ENCODE results near the gene CEBPZ. TPM values are rescaled to one million over a fixed set of nuclear protein-coding genes. Genes with fewer than 3 reads are reported as not detected.

Gene CEBPZ, protein sequence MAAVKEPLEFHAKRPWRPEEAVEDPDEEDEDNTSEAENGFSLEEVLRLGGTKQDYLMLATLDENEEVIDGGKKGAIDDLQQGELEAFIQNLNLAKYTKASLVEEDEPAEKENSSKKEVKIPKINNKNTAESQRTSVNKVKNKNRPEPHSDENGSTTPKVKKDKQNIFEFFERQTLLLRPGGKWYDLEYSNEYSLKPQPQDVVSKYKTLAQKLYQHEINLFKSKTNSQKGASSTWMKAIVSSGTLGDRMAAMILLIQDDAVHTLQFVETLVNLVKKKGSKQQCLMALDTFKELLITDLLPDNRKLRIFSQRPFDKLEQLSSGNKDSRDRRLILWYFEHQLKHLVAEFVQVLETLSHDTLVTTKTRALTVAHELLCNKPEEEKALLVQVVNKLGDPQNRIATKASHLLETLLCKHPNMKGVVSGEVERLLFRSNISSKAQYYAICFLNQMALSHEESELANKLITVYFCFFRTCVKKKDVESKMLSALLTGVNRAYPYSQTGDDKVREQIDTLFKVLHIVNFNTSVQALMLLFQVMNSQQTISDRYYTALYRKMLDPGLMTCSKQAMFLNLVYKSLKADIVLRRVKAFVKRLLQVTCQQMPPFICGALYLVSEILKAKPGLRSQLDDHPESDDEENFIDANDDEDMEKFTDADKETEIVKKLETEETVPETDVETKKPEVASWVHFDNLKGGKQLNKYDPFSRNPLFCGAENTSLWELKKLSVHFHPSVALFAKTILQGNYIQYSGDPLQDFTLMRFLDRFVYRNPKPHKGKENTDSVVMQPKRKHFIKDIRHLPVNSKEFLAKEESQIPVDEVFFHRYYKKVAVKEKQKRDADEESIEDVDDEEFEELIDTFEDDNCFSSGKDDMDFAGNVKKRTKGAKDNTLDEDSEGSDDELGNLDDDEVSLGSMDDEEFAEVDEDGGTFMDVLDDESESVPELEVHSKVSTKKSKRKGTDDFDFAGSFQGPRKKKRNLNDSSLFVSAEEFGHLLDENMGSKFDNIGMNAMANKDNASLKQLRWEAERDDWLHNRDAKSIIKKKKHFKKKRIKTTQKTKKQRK
- total RNA-seq = 10 to 100 TPM; 53.5 to 56.9 TPM

DNA sequence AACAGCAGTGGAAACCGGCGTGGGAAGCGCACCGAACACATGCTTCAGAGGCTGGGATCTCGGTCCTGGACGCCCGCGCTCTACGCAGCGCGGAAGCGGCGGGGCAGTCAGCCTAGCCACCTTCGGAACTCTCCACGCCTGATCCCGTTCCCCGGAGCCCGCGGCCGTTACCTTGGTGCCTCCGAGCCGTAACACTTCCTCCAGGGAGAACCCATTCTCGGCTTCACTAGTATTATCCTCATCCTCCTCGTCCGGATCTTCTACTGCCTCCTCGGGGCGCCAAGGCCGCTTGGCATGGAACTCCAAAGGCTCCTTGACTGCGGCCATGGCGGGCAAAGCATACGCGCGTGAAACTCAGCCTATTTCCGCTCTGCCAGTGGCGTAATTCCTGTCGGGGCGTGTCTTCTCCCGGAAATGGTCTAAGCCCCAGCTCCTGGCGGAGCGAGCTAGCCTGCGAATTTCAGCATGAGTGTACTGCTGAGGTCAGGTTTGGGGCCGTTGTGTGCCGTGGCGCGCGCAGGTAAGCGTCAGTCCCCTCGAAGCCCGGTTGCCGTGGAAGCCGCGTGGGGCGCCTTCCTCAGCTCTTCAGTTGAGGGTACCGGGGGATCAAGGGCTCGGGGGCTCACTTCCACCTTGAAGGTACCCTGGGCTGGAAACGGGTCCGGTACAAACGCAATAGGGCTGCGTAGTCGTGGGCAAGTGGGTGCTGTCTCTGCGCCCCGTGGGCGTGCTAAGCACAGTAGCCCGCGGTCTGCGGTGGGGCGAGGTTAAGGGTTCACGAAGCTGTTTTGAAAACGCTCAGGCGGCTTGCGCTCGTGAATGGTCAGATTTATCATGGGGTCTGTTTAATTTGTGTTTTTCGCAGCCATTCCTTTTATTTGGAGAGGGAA lies at the start of gene CEBPZ, which contains the start of gene NDUFAF7:
TSS of gene CEBPZ (minus strand) at position 356 of the 890 bp plus-strand sequence. CDS start at position 327, 29 bp downstream.
TSS of gene NDUFAF7 (plus strand) at position 418 of the 890 bp plus-strand sequence. CDS start at position 466, 48 bp downstream.
- H3K4me3 Mint-ChIP-seq = no peak within 1 kb of the TSS
- peaks cover 29% of the 10 kb centered on the region for H3K4me1 Mint-ChIP-seq
- POLR2A ChIA-PET = no interaction called here
- H3K27me3 Mint-ChIP-seq = no peaks in the 10 kb centered on the region
- DNase-seq = peak; percentile 91
- peaks cover 3% of the 10 kb centered on the region for H3K9me3 Mint-ChIP-seq
- H3K27ac Mint-ChIP-seq = no peak within 1 kb of the TSS
- H3K36me3 Mint-ChIP-seq (ENCODE audit: low read depth) = peaks cover 28% of the 10 kb centered on the region
- CTCF ChIA-PET = interaction anchor here (0.9 to 1.4 kb wide), 4 partner anchors 14 to 120 kb away, joined by 3 to 6 read pairs (median 4); partner anchors contain the start of gene EIF2AK2

DNA sequence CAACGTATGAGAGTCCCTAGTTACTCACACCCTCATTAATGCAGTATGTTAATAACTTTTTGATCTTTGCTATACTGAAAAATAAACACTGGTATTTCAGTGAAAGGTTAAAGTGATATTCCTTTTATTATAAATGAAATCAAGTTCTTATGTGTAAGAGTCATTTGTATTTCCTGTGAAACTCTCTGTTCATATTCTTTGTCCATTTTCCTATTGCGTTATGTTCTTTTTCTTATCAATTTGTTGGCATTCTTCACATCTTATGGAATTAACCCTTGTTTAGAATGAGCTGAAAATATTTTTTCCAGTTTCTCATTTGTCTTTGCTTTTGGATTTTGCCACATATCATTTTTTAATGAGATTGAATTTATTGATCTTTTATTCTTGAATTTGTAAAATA lies 44.9 kb upstream of the CEBPZ start:
- no peaks in the 10 kb centered on the region for H3K9me3 Mint-ChIP-seq
- peaks cover 5% of the 10 kb centered on the region for H3K36me3 Mint-ChIP-seq (ENCODE audit: low read depth)
- no peak overlapping the region for H3K27ac Mint-ChIP-seq
- H3K27me3 Mint-ChIP-seq = no peaks in the 10 kb centered on the region
- H3K4me3 Mint-ChIP-seq = no peak overlapping the region
- CTCF ChIA-PET = no interaction called here
- H3K4me1 Mint-ChIP-seq = no peaks in the 10 kb centered on the region
- POLR2A ChIA-PET = no interaction called here
- DNase-seq = no peak

DNA sequence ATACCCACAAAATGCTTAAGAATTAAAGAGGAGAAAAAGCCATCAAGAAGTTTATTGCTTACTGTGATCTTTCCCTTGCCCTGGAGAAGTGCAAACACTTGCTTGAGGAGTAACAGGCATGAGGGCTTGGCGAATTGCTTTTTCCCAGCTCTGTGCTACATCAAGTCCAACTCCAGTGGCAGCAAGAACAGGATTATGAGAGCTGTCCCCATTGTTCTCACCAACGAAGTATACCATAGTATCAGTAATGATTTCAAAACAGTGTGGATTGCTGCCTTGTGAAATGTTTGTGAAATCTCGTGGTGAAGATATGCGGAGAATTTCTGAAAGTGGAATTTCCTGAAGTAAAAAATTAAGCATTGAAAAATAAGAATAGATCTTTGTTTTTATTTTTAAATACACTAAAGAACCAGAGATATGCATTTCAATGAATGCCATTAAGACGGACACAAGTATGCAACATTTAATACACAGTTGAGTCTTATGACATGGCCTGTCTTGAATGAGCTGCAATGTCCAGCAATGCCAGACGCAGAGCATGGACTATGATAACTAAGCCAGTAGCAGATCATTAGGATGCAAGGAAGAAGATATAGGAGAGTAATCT lies 43.1 kb upstream of the CEBPZ start:
- DNase-seq = no peak
- Mint-ChIP-seq H3K4me1 (no peaks in the 10 kb centered on the region), H3K4me3 (no peak overlapping the region), H3K27me3 (no peaks in the 10 kb centered on the region), H3K27ac (no peak overlapping the region), H3K9me3 (no peaks in the 10 kb centered on the region), H3K36me3 (ENCODE audit: low read depth) (peaks cover 7% of the 10 kb centered on the region)
- CTCF ChIA-PET = no interaction called here
- POLR2A ChIA-PET = interaction anchor here (0.6 kb wide), 1 partner anchor 11 kb away, joined by 3 read pairs; no protein-coding TSS in a partner anchor

DNA sequence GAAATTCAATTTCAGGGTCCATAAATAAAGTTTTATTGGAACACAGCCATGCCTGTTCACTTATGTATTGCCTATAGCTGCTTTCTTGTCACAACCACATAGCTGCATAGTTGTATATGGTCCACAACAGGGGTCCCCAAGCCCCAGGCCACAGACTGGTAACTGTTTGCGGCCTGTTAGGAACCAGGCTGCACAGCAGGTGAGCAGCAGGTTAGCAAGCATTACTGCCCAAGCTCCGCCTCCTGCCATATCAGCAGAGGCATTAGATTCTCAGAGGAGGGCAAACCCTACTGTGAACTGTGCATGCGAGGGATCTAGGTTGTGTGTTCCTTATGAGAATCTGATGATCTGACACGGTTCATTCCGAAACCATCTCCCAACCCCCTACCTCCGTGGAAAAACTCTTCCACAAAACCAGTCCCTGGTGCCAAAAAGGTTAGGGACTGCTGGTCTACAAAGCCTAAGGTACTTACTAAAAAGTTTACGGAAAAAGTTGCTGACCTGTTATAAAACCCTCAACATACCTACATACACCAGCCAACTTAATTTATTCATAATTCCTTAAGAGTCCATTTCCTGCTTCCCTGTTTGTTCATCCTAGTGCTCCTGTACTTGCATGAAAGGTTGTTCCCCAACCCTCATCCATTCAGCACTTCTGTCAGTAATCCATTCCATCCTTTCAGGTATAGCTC lies 40.1 kb upstream of the CEBPZ start:
- no peak overlapping the region for H3K27ac Mint-ChIP-seq
- no peaks in the 10 kb centered on the region for H3K27me3 Mint-ChIP-seq
- H3K4me3 Mint-ChIP-seq = no peak overlapping the region
- peaks cover 18% of the 10 kb centered on the region for H3K36me3 Mint-ChIP-seq (ENCODE audit: low read depth)
- H3K4me1 Mint-ChIP-seq = no peaks in the 10 kb centered on the region
- ChIA-PET POLR2A (no interaction called here), CTCF (no interaction called here)
- no peak for DNase-seq
- H3K9me3 Mint-ChIP-seq = no peaks in the 10 kb centered on the region

DNA sequence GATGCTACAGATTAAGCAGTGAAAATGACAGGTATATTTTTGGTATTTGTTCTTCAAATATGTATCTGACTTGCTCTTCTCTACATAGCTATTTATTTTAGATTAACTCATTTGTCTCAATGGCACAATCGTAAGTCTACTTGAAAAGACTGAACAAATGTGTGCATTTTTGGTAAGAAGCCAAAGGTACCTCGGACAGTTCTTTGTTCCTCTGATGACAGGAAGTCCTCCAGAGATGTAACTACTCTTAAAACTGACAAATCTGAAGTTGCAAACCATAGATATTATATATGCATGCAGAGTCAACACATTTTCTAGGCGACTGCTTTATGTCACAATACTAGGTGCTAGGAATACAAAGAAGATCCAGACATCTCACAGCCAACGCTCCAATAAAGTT lies 36.7 kb upstream of the CEBPZ start:
- H3K27ac Mint-ChIP-seq = no peak overlapping the region
- peaks cover 25% of the 10 kb centered on the region for H3K36me3 Mint-ChIP-seq (ENCODE audit: low read depth)
- H3K4me1 Mint-ChIP-seq = no peaks in the 10 kb centered on the region
- no peak for DNase-seq
- no peaks in the 10 kb centered on the region for H3K9me3 Mint-ChIP-seq
- CTCF ChIA-PET = no interaction called here
- no peak overlapping the region for H3K4me3 Mint-ChIP-seq
- POLR2A ChIA-PET = no interaction called here
- no peaks in the 10 kb centered on the region for H3K27me3 Mint-ChIP-seq

DNA sequence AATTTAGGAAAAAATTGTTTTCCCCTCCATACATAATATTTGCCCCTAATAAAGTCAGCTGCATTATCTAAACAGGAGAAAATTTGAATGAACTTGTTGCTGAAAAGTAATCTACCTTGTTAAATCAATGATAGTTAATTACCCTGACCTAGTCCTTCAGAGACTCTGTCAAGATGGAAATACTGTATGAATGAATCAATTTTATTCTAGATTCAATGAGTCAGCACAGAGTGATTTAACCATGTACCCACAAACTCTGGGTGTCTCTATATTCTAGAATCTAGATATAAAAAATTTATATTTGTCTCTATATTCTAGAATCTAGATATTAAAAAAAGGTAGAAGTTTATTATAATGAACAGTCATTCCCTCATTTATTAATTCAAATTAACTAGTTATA lies 36.3 kb upstream of the CEBPZ start:
- H3K27ac Mint-ChIP-seq = no peak overlapping the region
- CTCF ChIA-PET = no interaction called here

DNA sequence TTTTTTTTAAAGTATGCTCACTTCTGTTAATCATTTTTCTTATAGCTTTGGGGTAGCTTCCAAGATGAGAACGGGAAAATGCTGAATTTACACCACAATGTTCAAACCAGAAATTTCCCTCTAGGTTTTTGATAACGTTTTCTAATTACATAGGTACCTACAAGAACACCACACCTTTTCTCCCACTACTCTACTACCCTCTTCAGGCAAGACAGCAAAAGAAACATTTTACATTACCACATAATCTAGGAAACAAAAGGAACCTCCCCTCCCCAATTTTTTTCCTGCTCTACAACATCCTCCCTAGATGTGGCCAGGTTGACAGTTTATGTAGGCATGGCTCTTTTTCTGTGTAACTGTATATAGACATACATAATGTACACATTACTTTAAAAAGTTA lies 32.4 kb upstream of the CEBPZ start:
- H3K27me3 Mint-ChIP-seq = no peaks in the 10 kb centered on the region
- H3K4me3 Mint-ChIP-seq = no peak overlapping the region
- peaks cover 21% of the 10 kb centered on the region for H3K36me3 Mint-ChIP-seq (ENCODE audit: low read depth)
- no peaks in the 10 kb centered on the region for H3K9me3 Mint-ChIP-seq
- H3K27ac Mint-ChIP-seq = no peak overlapping the region
- H3K4me1 Mint-ChIP-seq = no peaks in the 10 kb centered on the region
- DNase-seq = no peak
- POLR2A ChIA-PET = no interaction called here
- CTCF ChIA-PET = interaction anchor here (0.6 kb wide), 1 partner anchor 274 kb away, joined by 3 read pairs; no protein-coding TSS in a partner anchor

More for the DNA sequence above, 36.3 kb upstream of the CEBPZ start:
- Mint-ChIP-seq H3K9me3 (no peaks in the 10 kb centered on the region), H3K36me3 (ENCODE audit: low read depth) (peaks cover 26% of the 10 kb centered on the region), H3K4me3 (no peak overlapping the region), H3K27me3 (no peaks in the 10 kb centered on the region), H3K4me1 (no peaks in the 10 kb centered on the region)
- no peak for DNase-seq
- POLR2A ChIA-PET = no interaction called here

DNA sequence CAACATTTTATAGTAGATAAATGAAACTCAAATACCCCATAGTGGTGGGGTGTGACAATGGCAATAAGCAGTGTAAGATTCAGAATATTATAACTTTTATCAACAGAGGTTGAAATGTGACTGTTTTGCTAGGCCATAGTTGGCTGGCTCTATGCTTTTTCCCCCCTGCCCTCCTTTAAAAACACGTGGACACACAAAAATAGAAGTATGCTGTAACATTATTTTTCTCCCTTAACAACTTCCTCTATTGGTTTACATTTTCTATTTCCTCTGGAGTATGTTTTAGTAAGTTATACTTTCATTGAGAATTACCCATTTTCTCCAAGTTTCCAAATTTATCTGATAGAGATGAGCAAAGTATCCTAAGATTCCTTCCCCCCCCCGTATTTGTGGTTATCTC lies 31.1 kb upstream of the CEBPZ start:
- Mint-ChIP-seq H3K36me3 (ENCODE audit: low read depth) (peaks cover 14% of the 10 kb centered on the region), H3K4me3 (no peak overlapping the region), H3K9me3 (no peaks in the 10 kb centered on the region), H3K27ac (no peak overlapping the region), H3K27me3 (no peaks in the 10 kb centered on the region), H3K4me1 (no peaks in the 10 kb centered on the region)
- no peak for DNase-seq
- ChIA-PET POLR2A (no interaction called here), CTCF (interaction anchor here (1.8 kb wide), 1 partner anchor 125 kb away, joined by 4 read pairs; no protein-coding TSS in a partner anchor)

DNA sequence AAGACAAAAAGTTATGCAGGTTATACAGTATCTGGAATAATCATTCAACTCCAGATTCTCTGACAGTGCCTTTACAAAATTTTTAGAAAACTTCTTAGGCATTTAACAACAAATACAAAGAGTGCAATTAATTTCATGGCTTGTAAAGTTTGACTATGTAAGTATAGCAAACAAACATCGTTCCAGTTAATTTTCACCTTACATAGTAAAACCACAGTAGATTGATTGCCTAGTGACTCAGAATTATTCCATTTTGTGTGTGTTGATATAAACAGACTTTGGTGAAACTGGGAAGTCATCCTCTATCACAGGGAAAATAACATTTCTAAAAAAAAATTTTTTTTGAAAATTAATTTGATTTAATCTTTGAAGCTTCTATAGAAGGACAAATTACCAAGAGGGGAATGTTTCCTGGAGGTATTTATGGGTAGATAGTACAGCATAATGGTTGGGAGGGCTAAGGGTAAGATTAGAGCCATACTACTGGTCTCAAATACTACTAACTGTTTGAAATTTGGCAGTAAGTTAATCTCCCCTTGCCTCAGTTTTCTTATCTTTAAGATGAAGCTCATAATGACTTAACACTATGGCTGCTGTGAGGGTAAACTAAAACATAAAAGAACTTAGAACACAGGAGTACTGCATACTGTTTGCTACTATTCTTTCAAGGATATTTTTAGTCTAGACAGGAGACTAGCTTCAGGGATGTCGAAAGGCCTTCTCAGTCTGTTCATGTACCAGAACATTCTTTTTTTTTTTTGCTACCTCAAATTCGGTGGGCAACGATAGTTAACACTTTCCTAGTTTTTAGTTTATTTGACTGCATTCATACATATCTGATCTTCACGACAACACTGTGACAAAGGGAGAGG lies 19.7 kb upstream of the CEBPZ start:
- no peaks in the 10 kb centered on the region for H3K9me3 Mint-ChIP-seq
- CTCF ChIA-PET = interaction anchor here (0.6 to 0.7 kb wide), 2 partner anchors 314 to 471 kb away, joined by 3 to 4 read pairs; no protein-coding TSS in a partner anchor
- POLR2A ChIA-PET = no interaction called here

DNA sequence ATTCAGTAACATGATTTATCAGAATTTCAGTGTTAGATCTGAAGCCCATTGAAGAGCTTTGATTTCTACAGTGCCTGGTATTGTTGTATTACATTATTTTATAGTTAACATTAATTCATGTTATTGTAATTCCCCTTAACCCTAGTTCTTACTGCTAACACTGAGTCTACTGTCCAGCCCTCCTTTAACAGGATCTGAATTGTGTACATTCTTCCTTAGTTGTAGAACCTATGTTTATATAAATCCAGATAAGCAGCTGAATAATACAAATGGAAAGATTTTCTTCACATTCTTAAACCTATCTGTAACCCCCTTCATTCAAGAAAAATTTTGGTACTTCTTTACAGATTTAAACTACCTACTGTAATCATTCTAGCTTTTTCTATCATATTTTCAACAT lies 14.8 kb upstream of the CEBPZ start:
- Mint-ChIP-seq H3K4me3 (no peak overlapping the region), H3K4me1 (peaks cover 12% of the 10 kb centered on the region), H3K27ac (no peak overlapping the region), H3K27me3 (no peaks in the 10 kb centered on the region), H3K9me3 (peaks cover 4% of the 10 kb centered on the region), H3K36me3 (ENCODE audit: low read depth) (peaks cover 75% of the 10 kb centered on the region)
- POLR2A ChIA-PET = no interaction called here
- DNase-seq = no peak
- CTCF ChIA-PET = no interaction called here

More for the DNA sequence above, 19.7 kb upstream of the CEBPZ start:
- Mint-ChIP-seq H3K36me3 (ENCODE audit: low read depth) (peaks cover 54% of the 10 kb centered on the region), H3K27me3 (no peaks in the 10 kb centered on the region), H3K4me1 (no peaks in the 10 kb centered on the region), H3K27ac (no peak overlapping the region), H3K4me3 (no peak overlapping the region)
- no peak for DNase-seq

DNA sequence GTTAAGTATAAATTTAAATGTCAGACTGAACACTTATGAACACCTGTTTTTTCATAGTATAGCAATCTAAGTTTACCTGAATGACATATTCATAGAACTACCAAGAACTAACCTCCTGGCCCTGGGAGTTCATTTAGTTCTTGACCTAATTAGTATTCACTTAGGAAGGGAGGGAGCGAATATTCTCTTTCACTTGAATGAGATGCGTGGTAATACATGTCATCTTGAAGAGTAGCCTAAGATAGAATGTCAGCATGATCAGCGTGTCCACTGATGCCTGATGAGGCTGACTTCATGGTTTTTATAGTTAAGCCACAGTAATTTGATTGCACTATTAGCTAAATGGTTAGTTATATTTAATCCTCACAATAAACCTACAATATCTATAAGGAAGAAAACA lies 13.4 kb upstream of the CEBPZ start:
- DNase-seq = no peak
- CTCF ChIA-PET = interaction anchor here (0.9 to 1.6 kb wide), 2 partner anchors 8 to 56 kb away, joined by 4 read pairs; no protein-coding TSS in a partner anchor
- POLR2A ChIA-PET = no interaction called here
- peaks cover 18% of the 10 kb centered on the region for H3K4me1 Mint-ChIP-seq
- H3K27me3 Mint-ChIP-seq = no peaks in the 10 kb centered on the region
- no peak overlapping the region for H3K4me3 Mint-ChIP-seq
- no peak overlapping the region for H3K27ac Mint-ChIP-seq
- peaks cover 4% of the 10 kb centered on the region for H3K9me3 Mint-ChIP-seq
- peaks cover 80% of the 10 kb centered on the region for H3K36me3 Mint-ChIP-seq (ENCODE audit: low read depth)

All from activated CD4-positive, alpha-beta T cell treated with anti-CD3 and anti-CD28 coated beads, Interleukin-2, amount 10 ng/mL, durations not matched to agents 7 days and 5 days (primary cell).